Testis (tissue), 3 donors: ENCODE measurements around the gene CYP4F3. TPM values are rescaled to one million over a fixed set of nuclear protein-coding genes. Genes with fewer than 3 reads are reported as not detected.

Experiments used
- DNase-seq: peaks from one replicate; pipeline ENCODE4 v3.0.0-alpha.2; 2019
- H3K27ac ChIP-seq, 2 donors: fragments of 200-600 bp; sonication (generic); one replicate each; pipeline ENCODE4 v1.5.1; 2019
- H3K27me3 ChIP-seq: fragments of 200-600 bp; sonication (generic); one replicate; pipeline ENCODE4 v1.5.1; 2019
- H3K36me3 ChIP-seq: fragments of 200-600 bp; sonication (generic); one replicate; pipeline ENCODE4 v1.5.1; 2017; ENCODE audit warnings: low read depth; ENCODE audit errors: missing control alignments
- H3K4me1 ChIP-seq: fragments of 200-600 bp; sonication (generic); one replicate; pipeline ENCODE4 v1.5.1; 2019
- H3K4me3 ChIP-seq, 2 donors: fragments of 200-600 bp; sonication (generic); one replicate each; pipeline ENCODE4 v1.5.1; 2017 to 2019
- H3K9me3 ChIP-seq: fragments of 200-600 bp; sonication (generic); one replicate; pipeline ENCODE4 v1.5.1; 2017
- CTCF ChIP-seq, 3 experiments: fragments of 450-650 bp in 2 of 3; fragments of 200-600 bp in 1 of 3; sonication (generic) in 1 of 3; IDR thresholded peaks; one replicate each; pipeline ENCODE4 v1.5.1; 2016 to 2019; ENCODE audit warnings: antibody characterized with exemption in 3 of 3, mild to moderate bottlenecking in 2 of 3, moderate library complexity in 1 of 3
- POLR2A ChIP-seq: fragments of 450-650 bp; IDR thresholded peaks from one replicate; pipeline ENCODE4 v1.6.1; 2017; ENCODE audit warnings: antibody characterized with exemption, mild to moderate bottlenecking, moderate library complexity
- WGBS, 2 donors: methylation state at CpG; one replicate each; pipeline ENCODE4 v1.1.5; 2018; 5-methylcytosine and 5-hydroxymethylcytosine counted together
- intact Hi-C: fragments of 100-400 bp; cut with DNase I; formaldehyde crosslinking; loops from one replicate; pipeline ENCODE4 v1.15.1; 2023; ENCODE audit warnings: low total_unique reads
- polyA plus RNA-seq: library from polyadenylated mRNA; stranded (reverse); fragments of 350-450 nt; fragmentation: Illumina TruSeq; extraction: RNeasy Lipid Tissue Mini Kit (QIAGEN cat#74804); gene quantifications from one replicate; pipeline ENCODE4 v1.2.3, GENCODE V29; 2014; ENCODE audit warnings: low read depth, low replicate concordance; ENCODE audit not compliant: insufficient read depth
- total RNA-seq, 2 donors: library from RNA; depleted of rRNA; stranded (reverse); fragments of >200 nt; gene quantifications; one replicate each; pipeline ENCODE4 v1.2.3, GENCODE V29; 2016

CYP4F3 gene
- total and polyA plus RNA-seq, 3 donors from 2014 or later = 0.74 to 1.4 (median 1.0) TPM

DNA sequence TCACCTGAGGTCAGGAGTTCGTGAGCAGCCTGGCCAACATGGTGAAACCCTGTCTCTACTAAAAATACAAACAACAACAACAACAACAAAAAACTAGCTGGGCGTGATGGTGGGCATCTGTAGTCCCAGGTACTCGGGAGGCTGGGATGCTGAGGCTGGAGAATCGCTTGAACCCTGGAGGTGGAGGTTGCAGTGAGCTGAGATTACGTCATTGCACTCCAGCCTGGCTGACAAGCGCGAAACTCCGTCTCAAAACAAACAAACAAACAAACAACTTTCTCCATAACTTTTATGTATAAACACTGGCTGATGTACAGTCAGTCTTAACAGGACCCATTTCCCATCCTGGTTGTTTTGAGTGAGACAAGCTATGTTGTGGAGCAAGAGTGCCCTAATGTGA, 31.4 kb upstream of the CYP4F3 start:
- TF ChIP-seq POLR2A (no peak), CTCF (IDR thresholded peaks at IDR 0.05) (no peak)
- no peaks in the 10 kb centered on the region for H3K27me3 ChIP-seq

GRCh38 chr19:15612342-15612741, 28.4 kb upstream of the CYP4F3 start:
- no peaks in the 10 kb centered on the region for H3K36me3 ChIP-seq
- intact Hi-C loops = no loop called here
- H3K4me3 ChIP-seq = no peak overlapping the region
- no peaks in the 10 kb centered on the region for H3K4me1 ChIP-seq
- no peaks in the 10 kb centered on the region for H3K27me3 ChIP-seq
- no peak overlapping the region for H3K27ac ChIP-seq
- TF ChIP-seq CTCF (IDR thresholded peaks at IDR 0.05) (no peak), POLR2A (no peak)
- WGBS, 2 donors = 69 to 70% methylated on average over 5 of the region's 5 CpGs
- H3K9me3 ChIP-seq = no peaks in the 10 kb centered on the region
- no peak for DNase-seq

More for the DNA sequence above, 31.4 kb upstream of the CYP4F3 start:
- intact Hi-C loops = no loop called here
- H3K4me3 ChIP-seq = no peak overlapping the region
- no peak for DNase-seq
- 67 to 76% methylated on average over 8 of the region's 8 CpGs for WGBS, 2 donors
- no peaks in the 10 kb centered on the region for H3K36me3 ChIP-seq
- no peak overlapping the region for H3K27ac ChIP-seq
- H3K9me3 ChIP-seq = no peaks in the 10 kb centered on the region
- H3K4me1 ChIP-seq = no peaks in the 10 kb centered on the region

GRCh38 chr19:15613338-15613737, 27.4 kb upstream of the CYP4F3 start:
- H3K36me3 ChIP-seq = no peaks in the 10 kb centered on the region
- TF ChIP-seq CTCF (IDR thresholded peaks at IDR 0.05) = no peak
- TF ChIP-seq POLR2A = no peak
- H3K9me3 ChIP-seq = no peaks in the 10 kb centered on the region
- H3K27ac ChIP-seq = no peak overlapping the region
- no peaks in the 10 kb centered on the region for H3K4me1 ChIP-seq
- intact Hi-C loops = no loop called here
- WGBS, 2 donors = 87 to 91% methylated on average over 3 of the region's 3 CpGs
- H3K4me3 ChIP-seq = no peak overlapping the region
- H3K27me3 ChIP-seq = no peaks in the 10 kb centered on the region
- no peak for DNase-seq

- no peaks in the 10 kb centered on the region for H3K9me3 ChIP-seq
- WGBS, 2 donors = 43 to 53% methylated on average over 5 to 8 of the region's 8 CpGs
- intact Hi-C loops = no loop called here
- H3K4me1 ChIP-seq = no peaks in the 10 kb centered on the region
- no peaks in the 10 kb centered on the region for H3K36me3 ChIP-seq
- TF ChIP-seq POLR2A (no peak), CTCF (IDR thresholded peaks at IDR 0.05) (no peak)
- H3K27ac ChIP-seq = no peak within 1 kb of the TSS
- no peaks in the 10 kb centered on the region for H3K27me3 ChIP-seq
- no peak for DNase-seq
- no peak within 1 kb of the TSS for H3K4me3 ChIP-seq
Observed at GRCh38 chr19:15614507-15615379, 26.0 kb upstream of the CYP4F3 start, which contains the start of gene CYP4F8. Gene CYP4F8 (plus strand): TSS chr19:15615218. CDS start chr19:15615617, 399 bp downstream.
